ENCODE measurements around the gene GHRH. TPM values are rescaled to one million over a fixed set of nuclear protein-coding genes. Genes with fewer than 3 reads are reported as not detected.

Gene GHRH
- total RNA-seq, 1 donor: not detected

DNA sequence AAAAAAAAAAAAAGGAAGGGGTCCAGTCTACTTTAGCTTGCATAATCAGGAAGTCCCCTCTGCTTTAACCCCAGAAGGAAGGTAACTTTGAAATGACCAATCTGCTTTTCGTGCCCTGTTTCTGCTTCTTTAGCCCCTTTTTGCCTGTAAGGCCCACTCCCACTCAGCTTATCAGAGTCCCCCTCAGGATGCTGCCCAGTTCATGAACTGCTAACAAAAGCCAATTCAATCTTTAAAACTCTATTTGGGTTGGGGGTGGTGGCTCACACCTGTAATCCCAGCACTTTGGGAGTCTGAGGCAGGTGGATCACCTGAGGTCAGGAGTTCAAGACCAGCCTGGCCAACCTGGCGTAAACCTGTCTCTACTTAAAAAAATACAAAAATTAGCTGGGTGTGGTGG, 12.3 kb downstream of the GHRH start:
- no peak for DNase-seq (ENCODE audit: low read depth)
- TF ChIP-seq, protein P1, sequence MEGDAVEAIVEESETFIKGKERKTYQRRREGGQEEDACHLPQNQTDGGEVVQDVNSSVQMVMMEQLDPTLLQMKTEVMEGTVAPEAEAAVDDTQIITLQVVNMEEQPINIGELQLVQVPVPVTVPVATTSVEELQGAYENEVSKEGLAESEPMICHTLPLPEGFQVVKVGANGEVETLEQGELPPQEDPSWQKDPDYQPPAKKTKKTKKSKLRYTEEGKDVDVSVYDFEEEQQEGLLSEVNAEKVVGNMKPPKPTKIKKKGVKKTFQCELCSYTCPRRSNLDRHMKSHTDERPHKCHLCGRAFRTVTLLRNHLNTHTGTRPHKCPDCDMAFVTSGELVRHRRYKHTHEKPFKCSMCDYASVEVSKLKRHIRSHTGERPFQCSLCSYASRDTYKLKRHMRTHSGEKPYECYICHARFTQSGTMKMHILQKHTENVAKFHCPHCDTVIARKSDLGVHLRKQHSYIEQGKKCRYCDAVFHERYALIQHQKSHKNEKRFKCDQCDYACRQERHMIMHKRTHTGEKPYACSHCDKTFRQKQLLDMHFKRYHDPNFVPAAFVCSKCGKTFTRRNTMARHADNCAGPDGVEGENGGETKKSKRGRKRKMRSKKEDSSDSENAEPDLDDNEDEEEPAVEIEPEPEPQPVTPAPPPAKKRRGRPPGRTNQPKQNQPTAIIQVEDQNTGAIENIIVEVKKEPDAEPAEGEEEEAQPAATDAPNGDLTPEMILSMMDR (IDR thresholded peaks at IDR 0.05; ENCODE audit: insufficient read depth, low read length): no peak
- no peak overlapping the region for H3K4me3 ChIP-seq (ENCODE audit: low read depth, low read length)

DNA sequence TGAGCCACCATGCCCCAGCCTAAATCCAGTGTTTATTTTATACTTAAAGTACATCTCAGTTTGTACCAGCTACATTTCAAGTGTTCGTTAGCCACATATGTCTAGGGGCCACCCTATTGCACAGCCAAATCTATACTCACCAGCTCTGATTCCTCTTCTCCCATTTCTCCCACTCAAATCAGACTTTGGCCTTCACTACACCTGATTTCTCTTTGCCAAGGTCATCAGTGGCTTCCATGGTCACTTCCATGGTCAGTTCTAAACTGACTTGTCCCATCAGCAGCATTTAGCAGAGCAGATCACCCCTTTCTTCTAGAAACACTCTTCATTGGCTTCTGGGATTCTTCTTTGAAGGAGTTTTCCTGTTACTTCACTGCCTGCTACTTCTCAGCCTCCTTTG, 14.1 kb downstream of the GHRH start:
- DNase-seq (ENCODE audit: low read depth): no peak
- H3K4me3 ChIP-seq (ENCODE audit: low read depth, low read length): no peak overlapping the region
- TF ChIP-seq, protein P1 (IDR thresholded peaks at IDR 0.05; ENCODE audit: insufficient read depth, low read length): no peak

DNA sequence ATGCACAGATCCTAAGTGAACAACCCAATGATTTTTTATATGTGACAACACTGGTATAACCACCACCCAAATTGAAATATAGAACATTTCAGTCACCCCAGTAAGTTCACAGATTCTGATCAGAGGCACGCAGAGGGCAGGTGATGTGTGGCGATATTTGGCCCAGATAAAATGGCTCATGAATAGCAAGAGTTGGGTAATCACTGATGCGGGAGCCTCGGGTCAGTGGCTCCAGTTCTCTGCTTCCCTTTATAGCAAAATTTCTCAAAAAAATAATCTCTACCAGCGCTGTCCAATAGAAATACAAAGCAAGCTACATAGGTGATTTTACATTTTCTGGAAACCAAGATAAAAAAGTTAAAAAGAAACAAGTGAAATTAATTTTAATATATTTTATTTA, 14.9 kb downstream of the GHRH start:
- H3K4me3 ChIP-seq (ENCODE audit: low read depth, low read length): no peak overlapping the region
- DNase-seq (ENCODE audit: low read depth): no peak
- TF ChIP-seq, protein P1 (IDR thresholded peaks at IDR 0.05; ENCODE audit: insufficient read depth, low read length): no peak

DNA sequence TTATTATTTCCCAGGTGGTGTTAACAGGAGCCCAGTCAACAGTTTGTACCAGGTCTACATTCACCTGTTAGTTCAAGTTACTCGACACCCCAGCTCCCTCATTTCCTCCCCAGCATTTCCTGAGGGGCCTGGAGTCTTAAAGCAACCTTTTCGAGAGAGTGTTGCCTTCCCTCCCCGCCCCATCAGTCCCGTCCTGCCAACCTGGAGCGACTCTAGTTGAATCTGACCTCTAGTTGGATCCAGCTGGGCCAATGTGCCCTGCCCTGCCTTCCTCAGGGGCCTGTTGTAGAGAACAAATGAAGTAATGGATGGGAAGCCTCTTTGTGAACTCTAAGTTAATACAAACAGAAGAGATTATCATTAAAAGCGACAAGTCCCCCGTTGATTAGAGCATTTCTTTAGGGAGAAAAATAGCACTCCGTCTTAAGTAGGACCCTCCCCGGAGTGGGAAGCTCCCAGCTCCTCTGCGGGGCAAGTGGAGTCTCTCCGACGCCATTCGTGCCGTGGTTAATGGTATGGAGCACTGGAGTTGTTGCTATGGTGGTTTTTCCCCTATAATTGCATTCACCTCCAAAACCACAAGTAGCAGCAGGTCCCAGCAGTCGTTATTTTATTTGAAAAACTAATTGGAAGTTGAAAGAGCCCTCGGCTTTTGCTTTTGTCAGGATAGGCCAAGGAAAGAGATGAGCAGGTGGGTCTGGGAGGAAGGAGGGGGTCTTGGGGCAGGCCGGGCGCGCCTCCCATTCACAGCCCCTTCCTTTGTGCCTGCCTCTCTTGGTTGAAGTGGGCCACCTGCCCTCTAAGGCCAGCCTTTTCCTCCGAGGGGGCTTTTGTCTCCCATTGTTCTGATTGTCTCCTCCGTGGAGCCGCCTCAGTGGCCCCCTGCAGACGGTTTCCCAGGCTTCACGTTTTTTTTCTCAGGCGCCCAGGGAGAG, 16.1 kb downstream of the GHRH start:
- H3K4me3 ChIP-seq (ENCODE audit: low read depth, low read length): no peak overlapping the region
- TF ChIP-seq, protein P1 (IDR thresholded peaks at IDR 0.05; ENCODE audit: insufficient read depth, low read length): no peak
- DNase-seq (ENCODE audit: low read depth): no peak

DNA sequence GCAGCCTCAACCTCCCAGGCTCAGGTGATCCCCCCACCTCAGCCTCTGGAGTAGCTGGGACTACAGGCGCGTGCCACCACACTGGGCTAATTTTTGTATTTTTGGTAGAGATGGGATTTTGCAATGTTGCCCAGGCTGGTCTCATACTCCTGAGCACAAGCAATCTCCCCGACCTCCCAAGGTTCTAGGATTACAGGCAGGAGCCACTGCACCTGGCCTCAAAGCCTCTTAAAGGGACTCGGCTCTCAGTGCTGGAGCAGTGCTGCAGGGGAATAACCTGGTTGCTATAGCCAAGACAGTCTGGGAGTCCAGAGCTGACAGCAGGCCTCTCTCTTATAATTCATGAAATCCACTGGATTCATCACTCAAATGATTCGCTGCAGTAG, 17.0 kb downstream of the GHRH start:
- no peak overlapping the region for H3K4me3 ChIP-seq (ENCODE audit: low read depth, low read length)

DNA sequence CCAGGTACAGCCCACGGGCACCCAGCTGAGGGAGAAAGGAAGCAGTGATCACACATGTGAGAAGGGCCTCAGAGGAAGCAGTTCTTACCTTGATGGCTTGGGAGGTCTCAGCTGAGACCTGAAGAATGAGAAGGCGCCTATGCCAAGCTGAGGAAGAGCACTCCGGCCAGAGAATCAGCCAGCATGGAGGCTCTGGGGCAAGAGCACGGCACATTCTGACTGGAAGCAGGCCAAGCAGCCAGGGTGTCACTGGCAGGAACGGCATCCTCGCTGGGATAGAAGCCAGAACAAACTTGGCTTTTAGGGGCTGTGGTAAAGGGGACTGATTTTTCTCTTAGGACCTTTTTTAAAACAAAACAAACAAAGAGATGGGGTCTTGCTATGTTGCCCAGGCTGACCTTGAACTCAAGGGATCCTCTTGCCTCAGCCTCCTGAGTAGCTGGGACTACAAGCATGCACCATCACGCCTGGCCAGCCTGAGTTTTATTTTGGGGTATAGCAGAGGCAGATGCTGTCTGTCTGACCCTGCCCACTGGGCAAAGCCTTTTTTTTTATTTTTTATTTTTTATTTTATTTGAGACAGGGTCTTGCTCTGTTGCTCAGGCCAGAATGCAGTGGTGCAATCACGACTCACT, 17.6 kb downstream of the GHRH start:
- TF ChIP-seq, protein P1 (IDR thresholded peaks at IDR 0.05; ENCODE audit: insufficient read depth, low read length): no peak
- no peak overlapping the region for H3K4me3 ChIP-seq (ENCODE audit: low read depth, low read length)
- DNase-seq (ENCODE audit: low read depth): peak; percentile 17

More for the DNA sequence above, 17.0 kb downstream of the GHRH start:
- DNase-seq (ENCODE audit: low read depth): no peak
- TF ChIP-seq, protein P1 (IDR thresholded peaks at IDR 0.05; ENCODE audit: insufficient read depth, low read length): no peak
